ENCODE measurements around the gene TBC1D8. TPM values are rescaled to one million over a fixed set of nuclear protein-coding genes. Genes with fewer than 3 reads are reported as not detected.

TBC1D8 gene
- total and polyA plus RNA-seq, 2 of the 13 experiments (the other 11 are each of a cell fraction or from before 2014, with no cell fraction given): 45.1 to 95.4 TPM

DNA sequence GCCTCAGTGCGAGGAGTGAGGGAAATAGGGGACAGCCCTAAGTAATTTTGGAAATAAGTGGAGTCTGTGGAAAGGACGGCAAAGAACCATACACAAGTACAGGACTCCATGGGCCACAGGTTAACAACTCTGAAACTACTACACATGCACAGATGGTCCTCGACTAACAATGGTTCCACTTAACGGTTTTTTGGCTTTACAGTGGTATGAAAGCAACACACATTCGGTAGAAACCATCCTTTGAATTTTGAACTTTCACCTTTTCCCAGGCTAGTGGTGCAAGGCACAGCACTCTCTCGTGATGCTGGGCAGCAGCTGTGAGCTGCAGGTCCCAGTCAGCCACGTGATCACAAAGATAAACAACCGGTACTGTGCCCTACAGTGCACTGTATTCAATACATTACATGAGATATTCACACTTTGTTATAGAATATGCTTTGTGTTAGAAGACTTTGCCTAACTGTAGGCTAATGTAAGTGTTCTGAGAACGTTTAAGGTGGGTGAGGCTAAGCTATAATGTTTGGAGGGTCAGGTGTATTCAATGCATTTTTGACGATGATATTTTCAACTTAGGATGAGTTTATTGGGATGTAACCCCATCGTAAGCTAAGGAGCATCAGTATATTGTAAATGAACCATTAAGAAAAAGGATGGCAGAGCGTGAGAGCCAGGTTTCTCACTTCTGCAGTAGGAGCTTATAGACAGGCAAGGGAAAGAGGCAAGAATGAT, 44.6 kb downstream of the TBC1D8 start (continued):
- TF ChIP-seq, protein P1, sequence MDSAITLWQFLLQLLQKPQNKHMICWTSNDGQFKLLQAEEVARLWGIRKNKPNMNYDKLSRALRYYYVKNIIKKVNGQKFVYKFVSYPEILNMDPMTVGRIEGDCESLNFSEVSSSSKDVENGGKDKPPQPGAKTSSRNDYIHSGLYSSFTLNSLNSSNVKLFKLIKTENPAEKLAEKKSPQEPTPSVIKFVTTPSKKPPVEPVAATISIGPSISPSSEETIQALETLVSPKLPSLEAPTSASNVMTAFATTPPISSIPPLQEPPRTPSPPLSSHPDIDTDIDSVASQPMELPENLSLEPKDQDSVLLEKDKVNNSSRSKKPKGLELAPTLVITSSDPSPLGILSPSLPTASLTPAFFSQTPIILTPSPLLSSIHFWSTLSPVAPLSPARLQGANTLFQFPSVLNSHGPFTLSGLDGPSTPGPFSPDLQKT (CRISPR knock-in tag; IDR thresholded peaks at IDR 0.05; ENCODE audit: borderline replicate concordance): no peak
- peak; percentile 40; the same call in 1 of the 2 replicates for TF ChIP-seq GABPB1 (CRISPR knock-in tag; IDR thresholded peaks at IDR 0.05)
- no peak for TF ChIP-seq ZNF615 (CRISPR knock-in tag; IDR thresholded peaks at IDR 0.05; ENCODE audit: borderline replicate concordance)
- TF ChIP-seq KDM6A (CRISPR knock-in tag; IDR thresholded peaks at IDR 0.05; ENCODE audit: low read depth): no peak
- TF ChIP-seq, protein P2, sequence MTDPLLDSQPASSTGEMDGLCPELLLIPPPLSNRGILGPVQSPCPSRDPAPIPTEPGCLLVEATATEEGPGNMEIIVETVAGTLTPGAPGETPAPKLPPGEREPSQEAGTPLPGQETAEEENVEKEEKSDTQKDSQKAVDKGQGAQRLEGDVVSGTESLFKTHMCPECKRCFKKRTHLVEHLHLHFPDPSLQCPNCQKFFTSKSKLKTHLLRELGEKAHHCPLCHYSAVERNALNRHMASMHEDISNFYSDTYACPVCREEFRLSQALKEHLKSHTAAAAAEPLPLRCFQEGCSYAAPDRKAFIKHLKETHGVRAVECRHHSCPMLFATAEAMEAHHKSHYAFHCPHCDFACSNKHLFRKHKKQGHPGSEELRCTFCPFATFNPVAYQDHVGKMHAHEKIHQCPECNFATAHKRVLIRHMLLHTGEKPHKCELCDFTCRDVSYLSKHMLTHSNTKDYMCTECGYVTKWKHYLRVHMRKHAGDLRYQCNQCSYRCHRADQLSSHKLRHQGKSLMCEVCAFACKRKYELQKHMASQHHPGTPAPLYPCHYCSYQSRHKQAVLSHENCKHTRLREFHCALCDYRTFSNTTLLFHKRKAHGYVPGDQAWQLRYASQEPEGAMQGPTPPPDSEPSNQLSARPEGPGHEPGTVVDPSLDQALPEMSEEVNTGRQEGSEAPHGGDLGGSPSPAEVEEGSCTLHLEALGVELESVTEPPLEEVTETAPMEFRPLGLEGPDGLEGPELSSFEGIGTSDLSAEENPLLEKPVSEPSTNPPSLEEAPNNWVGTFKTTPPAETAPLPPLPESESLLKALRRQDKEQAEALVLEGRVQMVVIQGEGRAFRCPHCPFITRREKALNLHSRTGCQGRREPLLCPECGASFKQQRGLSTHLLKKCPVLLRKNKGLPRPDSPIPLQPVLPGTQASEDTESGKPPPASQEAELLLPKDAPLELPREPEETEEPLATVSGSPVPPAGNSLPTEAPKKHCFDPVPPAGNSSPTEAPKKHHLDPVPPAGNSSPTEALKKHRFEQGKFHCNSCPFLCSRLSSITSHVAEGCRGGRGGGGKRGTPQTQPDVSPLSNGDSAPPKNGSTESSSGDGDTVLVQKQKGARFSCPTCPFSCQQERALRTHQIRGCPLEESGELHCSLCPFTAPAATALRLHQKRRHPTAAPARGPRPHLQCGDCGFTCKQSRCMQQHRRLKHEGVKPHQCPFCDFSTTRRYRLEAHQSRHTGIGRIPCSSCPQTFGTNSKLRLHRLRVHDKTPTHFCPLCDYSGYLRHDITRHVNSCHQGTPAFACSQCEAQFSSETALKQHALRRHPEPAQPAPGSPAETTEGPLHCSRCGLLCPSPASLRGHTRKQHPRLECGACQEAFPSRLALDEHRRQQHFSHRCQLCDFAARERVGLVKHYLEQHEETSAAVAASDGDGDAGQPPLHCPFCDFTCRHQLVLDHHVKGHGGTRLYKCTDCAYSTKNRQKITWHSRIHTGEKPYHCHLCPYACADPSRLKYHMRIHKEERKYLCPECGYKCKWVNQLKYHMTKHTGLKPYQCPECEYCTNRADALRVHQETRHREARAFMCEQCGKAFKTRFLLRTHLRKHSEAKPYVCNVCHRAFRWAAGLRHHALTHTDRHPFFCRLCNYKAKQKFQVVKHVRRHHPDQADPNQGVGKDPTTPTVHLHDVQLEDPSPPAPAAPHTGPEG (CRISPR knock-in tag; IDR thresholded peaks at IDR 0.05): no peak
- no peak for TF ChIP-seq PHB2 (IDR thresholded peaks at IDR 0.05; ENCODE audit: partially characterized antibody)
- TF ChIP-seq ZNF180 (CRISPR knock-in tag; IDR thresholded peaks at IDR 0.05; ENCODE audit: borderline replicate concordance, low read depth): no peak
- TF ChIP-seq CREM (IDR thresholded peaks at IDR 0.05): peak; percentile 58; the same call in 1 of the 2 replicates
- no peak for TF ChIP-seq CREM (CRISPR knock-in tag; IDR thresholded peaks at IDR 0.05)
- TF ChIP-seq ZNF138 (CRISPR knock-in tag; IDR thresholded peaks at IDR 0.05; ENCODE audit: low read depth): no peak
- no peak for TF ChIP-seq ZNF775 (CRISPR knock-in tag; IDR thresholded peaks at IDR 0.05; ENCODE audit: borderline replicate concordance)
- TF ChIP-seq ZZZ3 (CRISPR knock-in tag; IDR thresholded peaks at IDR 0.05; ENCODE audit: borderline replicate concordance): peak; percentile 52; the same call in 1 of the 2 replicates
- TF ChIP-seq PHF21A (CRISPR knock-in tag; IDR thresholded peaks at IDR 0.05): peak; percentile 96
- TF ChIP-seq NFE2L1 (CRISPR knock-in tag; IDR thresholded peaks at IDR 0.05; ENCODE audit: borderline replicate concordance): no peak
- TF ChIP-seq ASH2L (IDR thresholded peaks at IDR 0.05; ENCODE audit: insufficient read length, low read depth, low read length): peak; percentile 69
- TF ChIP-seq MTA3 (CRISPR knock-in tag; IDR thresholded peaks at IDR 0.05): no peak
- TF ChIP-seq, protein P3, sequence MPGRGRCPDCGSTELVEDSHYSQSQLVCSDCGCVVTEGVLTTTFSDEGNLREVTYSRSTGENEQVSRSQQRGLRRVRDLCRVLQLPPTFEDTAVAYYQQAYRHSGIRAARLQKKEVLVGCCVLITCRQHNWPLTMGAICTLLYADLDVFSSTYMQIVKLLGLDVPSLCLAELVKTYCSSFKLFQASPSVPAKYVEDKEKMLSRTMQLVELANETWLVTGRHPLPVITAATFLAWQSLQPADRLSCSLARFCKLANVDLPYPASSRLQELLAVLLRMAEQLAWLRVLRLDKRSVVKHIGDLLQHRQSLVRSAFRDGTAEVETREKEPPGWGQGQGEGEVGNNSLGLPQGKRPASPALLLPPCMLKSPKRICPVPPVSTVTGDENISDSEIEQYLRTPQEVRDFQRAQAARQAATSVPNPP (CRISPR knock-in tag; IDR thresholded peaks at IDR 0.05): no peak
- TF ChIP-seq, protein P4, sequence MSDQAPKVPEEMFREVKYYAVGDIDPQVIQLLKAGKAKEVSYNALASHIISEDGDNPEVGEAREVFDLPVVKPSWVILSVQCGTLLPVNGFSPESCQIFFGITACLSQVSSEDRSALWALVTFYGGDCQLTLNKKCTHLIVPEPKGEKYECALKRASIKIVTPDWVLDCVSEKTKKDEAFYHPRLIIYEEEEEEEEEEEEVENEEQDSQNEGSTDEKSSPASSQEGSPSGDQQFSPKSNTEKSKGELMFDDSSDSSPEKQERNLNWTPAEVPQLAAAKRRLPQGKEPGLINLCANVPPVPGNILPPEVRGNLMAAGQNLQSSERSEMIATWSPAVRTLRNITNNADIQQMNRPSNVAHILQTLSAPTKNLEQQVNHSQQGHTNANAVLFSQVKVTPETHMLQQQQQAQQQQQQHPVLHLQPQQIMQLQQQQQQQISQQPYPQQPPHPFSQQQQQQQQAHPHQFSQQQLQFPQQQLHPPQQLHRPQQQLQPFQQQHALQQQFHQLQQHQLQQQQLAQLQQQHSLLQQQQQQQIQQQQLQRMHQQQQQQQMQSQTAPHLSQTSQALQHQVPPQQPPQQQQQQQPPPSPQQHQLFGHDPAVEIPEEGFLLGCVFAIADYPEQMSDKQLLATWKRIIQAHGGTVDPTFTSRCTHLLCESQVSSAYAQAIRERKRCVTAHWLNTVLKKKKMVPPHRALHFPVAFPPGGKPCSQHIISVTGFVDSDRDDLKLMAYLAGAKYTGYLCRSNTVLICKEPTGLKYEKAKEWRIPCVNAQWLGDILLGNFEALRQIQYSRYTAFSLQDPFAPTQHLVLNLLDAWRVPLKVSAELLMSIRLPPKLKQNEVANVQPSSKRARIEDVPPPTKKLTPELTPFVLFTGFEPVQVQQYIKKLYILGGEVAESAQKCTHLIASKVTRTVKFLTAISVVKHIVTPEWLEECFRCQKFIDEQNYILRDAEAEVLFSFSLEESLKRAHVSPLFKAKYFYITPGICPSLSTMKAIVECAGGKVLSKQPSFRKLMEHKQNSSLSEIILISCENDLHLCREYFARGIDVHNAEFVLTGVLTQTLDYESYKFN (CRISPR knock-in tag; conservative IDR thresholded peaks at IDR 0.05): peak; percentile 91

Data from HepG2 (cell line).